Posterior vena cava (tissue), 2 donors: ENCODE results near the gene SIGLEC6. TPM values are rescaled to one million over a fixed set of nuclear protein-coding genes. Genes with fewer than 3 reads are reported as not detected.

Experiments
- DNase-seq: peaks from one replicate; pipeline ENCODE4 v3.0.0-alpha.2; 2020; ENCODE audit warnings: low spot score
- intact Hi-C, 2 donors: fragments of 100-400 bp; cut with DNase I; formaldehyde crosslinking; loops; one replicate each; pipeline versions ENCODE4 v1.14.1 to v1.14.2; 2022 to 2023
- total RNA-seq, 2 donors: library from RNA; stranded (reverse); fragmentation: NEBNext Ultra II Directional; extraction: Animal tissue kit (Norgen Biotek cat#: 25700); gene quantifications; one replicate each; pipeline ENCODE4 v1.2.1, GENCODE V29; 2021
- donor health status: DM: yes; HTN: yes; CAD: no.
- donor health status: DM: yes; HTN: yes; CAD: no.

The SIGLEC6 gene
- total RNA-seq, 2 donors from 2014 or later = 0.86 to 1.6 TPM

GRCh38 chr19:51480590-51480989 lies 50.9 kb downstream of the SIGLEC6 start:
- DNase-seq = no peak
- intact Hi-C loops = no loop called here

- no peak for DNase-seq
- intact Hi-C loops = loop anchor here in 1 of 2 donors (10.0 kb wide), 1 partner anchor 295 kb away; no protein-coding TSS in a partner anchor
Measured at GRCh38 chr19:51479531-51480331, 51.7 kb downstream of the SIGLEC6 start.

- intact Hi-C loops = loop anchor here in 1 of 2 donors (10.0 kb wide), 1 partner anchor 296 kb away; no protein-coding TSS in a partner anchor
- DNase-seq = no peak
Measured at GRCh38 chr19:51478381-51479234, 52.9 kb downstream of the SIGLEC6 start, which contains the start of gene CEACAM18. TSS of gene CEACAM18 (plus strand) at chr19:51478539.

GRCh38 chr19:51477344-51477743 lies 54.1 kb downstream of the SIGLEC6 start:
- no peak for DNase-seq
- intact Hi-C loops = loop anchor here in 1 of 2 donors (10.0 kb wide), 1 partner anchor 297 kb away; no protein-coding TSS in a partner anchor

- DNase-seq = no peak
- intact Hi-C loops = loop anchor here in 1 of 2 donors (10.0 kb wide), 1 partner anchor 299 kb away; no protein-coding TSS in a partner anchor
Measured at GRCh38 chr19:51476164-51476563, 55.3 kb downstream of the SIGLEC6 start.

- peak; percentile 89 for DNase-seq
- intact Hi-C loops = loop anchor here in 1 of 2 donors (5.0 to 10.0 kb wide), 2 partner anchors 184 to 302 kb away; no protein-coding TSS in a partner anchor
Measured at GRCh38 chr19:51473009-51473707, 58.3 kb downstream of the SIGLEC6 start.

GRCh38 chr19:51472607-51473006 lies 58.9 kb downstream of the SIGLEC6 start:
- no peak for DNase-seq
- intact Hi-C loops = loop anchor here in 1 of 2 donors (5.0 to 10.0 kb wide), 2 partner anchors 185 to 302 kb away; no protein-coding TSS in a partner anchor

- no peak for DNase-seq
- intact Hi-C loops = loop anchor here in 1 of 2 donors (5.0 to 10.0 kb wide), 2 partner anchors 186 to 303 kb away; no protein-coding TSS in a partner anchor
Measured at GRCh38 chr19:51471527-51471926, 59.9 kb downstream of the SIGLEC6 start.

- intact Hi-C loops = loop anchor here in 1 of 2 donors (5.0 to 10.0 kb wide), 2 partner anchors 186 to 304 kb away; no protein-coding TSS in a partner anchor
- DNase-seq = no peak
Measured at GRCh38 chr19:51470966-51471365, 60.5 kb downstream of the SIGLEC6 start.

- intact Hi-C loops = loop anchor here (5.0 to 10.0 kb wide), 3 partner anchors 185 to 305 kb away; no protein-coding TSS in a partner anchor
- DNase-seq = no peak
Measured at GRCh38 chr19:51469629-51470028, 61.8 kb downstream of the SIGLEC6 start.

GRCh38 chr19:51469162-51469561 lies 62.3 kb downstream of the SIGLEC6 start:
- intact Hi-C loops = loop anchor here in 1 of 2 donors (10.0 kb wide), 1 partner anchor 186 kb away; no protein-coding TSS in a partner anchor
- DNase-seq = peak; percentile 58

- no peak for DNase-seq
- intact Hi-C loops = loop anchor here in 1 of 2 donors (10.0 kb wide), 1 partner anchor 186 kb away; no protein-coding TSS in a partner anchor
Measured at GRCh38 chr19:51468545-51468920, 62.9 kb downstream of the SIGLEC6 start.

GRCh38 chr19:51467864-51468544 lies 63.5 kb downstream of the SIGLEC6 start:
- no peak for DNase-seq
- intact Hi-C loops = loop anchor here in 1 of 2 donors (10.0 kb wide), 1 partner anchor 187 kb away; no protein-coding TSS in a partner anchor

Other genes with a start within 250 kb of the SIGLEC6 start
- gene IGLON5, start 220.0 kb downstream of the SIGLEC6 start, total RNA-seq = under 1 TPM; 0.19 to 0.33 TPM
- 1 to 10 TPM; 2.0 to 2.9 TPM for gene VSIG10L, start 189.5 kb downstream of the SIGLEC6 start, total RNA-seq
- 10 to 100 TPM; 44.4 to 50.8 TPM for gene ETFB, start 165.3 kb downstream of the SIGLEC6 start, total RNA-seq
- 1 to 10 TPM in 1 of 2 donors, under 1 TPM in 1; 0.62 to 1.2 TPM for gene CLDND2, start 162.7 kb downstream of the SIGLEC6 start, total RNA-seq
- 1 to 10 TPM; 3.0 to 4.8 TPM for gene NKG7, start 159.0 kb downstream of the SIGLEC6 start, total RNA-seq
- not detected for gene LIM2, start 143.7 kb downstream of the SIGLEC6 start, total RNA-seq
- not detected for gene C19orf84, start 141.1 kb downstream of the SIGLEC6 start, total RNA-seq
- gene SIGLEC10, start 114.0 kb downstream of the SIGLEC6 start, total RNA-seq = 10 to 100 TPM in 1 of 2 donors, 1 to 10 TPM in 1; 3.3 to 13.5 TPM
- under 1 TPM; 0.19 to 0.42 TPM for gene SIGLEC8, start 73.2 kb downstream of the SIGLEC6 start, total RNA-seq
- not detected for gene CEACAM18, start 53.1 kb downstream of the SIGLEC6 start, total RNA-seq
- gene SIGLEC12, start 29.9 kb downstream of the SIGLEC6 start, total RNA-seq = under 1 TPM; 0.42 to 1.00 TPM
- gene ZNF175, start 39.6 kb upstream of the SIGLEC6 start, total RNA-seq = 1 to 10 TPM; 8.0 to 9.2 TPM
- not detected for gene SIGLEC5, start 98.7 kb upstream of the SIGLEC6 start, total RNA-seq
- 10 to 100 TPM in 1 of 2 donors, 1 to 10 TPM in 1; 4.8 to 10.3 TPM for gene SIGLEC14, start 115.2 kb upstream of the SIGLEC6 start, total RNA-seq
- gene SPACA6, start 161.7 kb upstream of the SIGLEC6 start, total RNA-seq = 10 to 100 TPM; 22.7 to 22.9 TPM
- gene HAS1, start 192.3 kb upstream of the SIGLEC6 start, total RNA-seq = 1 to 10 TPM; 3.8 to 6.7 TPM
- 10 to 100 TPM; 24.0 to 38.3 TPM for gene FPR1, start 220.2 kb upstream of the SIGLEC6 start, total RNA-seq
- gene FPR2, start 229.5 kb upstream of the SIGLEC6 start, total RNA-seq = 1 to 10 TPM; 1.7 to 6.9 TPM